Brain microvascular endothelial cell (primary cell): ENCODE data around the gene SLCO3A1.

Experiments used
- DNase-seq: peaks from one replicate; pipeline ENCODE4 v3.0.0-alpha.2; 2020
- H3K27ac ChIP-seq: fragments of 250-450 bp; sonication (Bioruptor Pico); 2 replicates; pipeline ENCODE4 v1.5.1; 2020; ENCODE audit warnings: mild to moderate bottlenecking, moderate library complexity
- H3K27me3 ChIP-seq: fragments of 250-450 bp; sonication (Bioruptor Pico); replicated peaks from 2 replicates; pipeline ENCODE4 v1.5.1; 2020; ENCODE audit warnings: mild to moderate bottlenecking
- H3K36me3 ChIP-seq: fragments of 250-450 bp; sonication (Bioruptor Pico); replicated peaks from 2 replicates; pipeline ENCODE4 v1.5.1; 2020; ENCODE audit warnings: mild to moderate bottlenecking
- H3K4me3 ChIP-seq: 2 replicates; pipeline ENCODE4 v1.5.1; 2011; ENCODE audit warnings: low read depth, mild to moderate bottlenecking, control low read depth, low read length, moderate library complexity
- CTCF ChIP-seq: IDR thresholded peaks from 2 replicates; pipeline ENCODE4 v1.5.1; 2011; ENCODE audit warnings: low read depth, mild to moderate bottlenecking, moderate library complexity, low read length, control low read depth, inconsistent platforms; ENCODE audit errors: missing control alignments
- in situ Hi-C: cut with HindIII; loops from 2 replicates; pipeline ENCODE4 v1.10.0; 2017; ENCODE audit warnings: low sequenced_read_pairs, low pct_ligation_motif_present

SLCO3A1 gene

GRCh38 chr15:92035551-92035950, 182.0 kb downstream of the SLCO3A1 start:
- in situ Hi-C loops: no loop called here
- no peak overlapping the region for H3K27ac ChIP-seq
- no peaks in the 10 kb centered on the region for H3K27me3 ChIP-seq
- no peak for DNase-seq
- H3K36me3 ChIP-seq: no peaks in the 10 kb centered on the region
- no peak overlapping the region for H3K4me3 ChIP-seq
- TF ChIP-seq CTCF: no peak

GRCh38 chr15:92035961-92036360, 182.5 kb downstream of the SLCO3A1 start:
- no peak for DNase-seq
- H3K4me3 ChIP-seq: no peak overlapping the region
- no peak for TF ChIP-seq CTCF
- no peak overlapping the region for H3K27ac ChIP-seq
- in situ Hi-C loops: no loop called here
- no peaks in the 10 kb centered on the region for H3K27me3 ChIP-seq
- H3K36me3 ChIP-seq: no peaks in the 10 kb centered on the region

- H3K4me3 ChIP-seq: no peak overlapping the region
- no peaks in the 10 kb centered on the region for H3K36me3 ChIP-seq
- no peak overlapping the region for H3K27ac ChIP-seq
- TF ChIP-seq CTCF: no peak
- in situ Hi-C loops: no loop called here
- no peak for DNase-seq
- no peaks in the 10 kb centered on the region for H3K27me3 ChIP-seq
Measured at GRCh38 chr15:92037491-92037890, 184.0 kb downstream of the SLCO3A1 start.

GRCh38 chr15:92040350-92040749, 186.8 kb downstream of the SLCO3A1 start:
- Histone ChIP-seq H3K27me3 (no peaks in the 10 kb centered on the region), H3K27ac (no peak overlapping the region), H3K36me3 (no peaks in the 10 kb centered on the region), H3K4me3 (no peak overlapping the region)
- in situ Hi-C loops: no loop called here
- no peak for DNase-seq
- no peak for TF ChIP-seq CTCF

- DNase-seq: no peak
- TF ChIP-seq CTCF: no peak
- Histone ChIP-seq H3K36me3 (no peaks in the 10 kb centered on the region), H3K4me3 (no peak overlapping the region), H3K27ac (no peak overlapping the region), H3K27me3 (no peaks in the 10 kb centered on the region)
- in situ Hi-C loops: no loop called here
Measured at GRCh38 chr15:92041371-92041770, 187.9 kb downstream of the SLCO3A1 start.

GRCh38 chr15:92043283-92043682, 189.8 kb downstream of the SLCO3A1 start:
- H3K27ac ChIP-seq: no peak overlapping the region
- TF ChIP-seq CTCF: no peak
- DNase-seq: no peak
- H3K27me3 ChIP-seq: no peaks in the 10 kb centered on the region
- in situ Hi-C loops: no loop called here
- H3K36me3 ChIP-seq: no peaks in the 10 kb centered on the region
- H3K4me3 ChIP-seq: no peak overlapping the region
